ENCODE results near the gene POLR2C. TPM values are rescaled to one million over a fixed set of nuclear protein-coding genes. Genes with fewer than 3 reads are reported as not detected.

Gene POLR2C
- total RNA-seq (2014; rRNA removed; shearing (Covaris generic)) = 98.1 and 101 TPM in 2 replicates
- total RNA-seq (2022) = 51.3 and 52.3 TPM in 2 replicates
- percentile 70 among the genes with signal in this experiment for Bru-seq, nascent RNA
- percentile 67 among the genes with signal in this experiment for BruChase-seq, experiment 1, labeled RNA remaining after a 6-hour chase
- BruChase-seq, experiment 2, labeled RNA remaining after a 2-hour chase = percentile 72 among the genes with signal in this experiment
- long read RNA-seq, transcript POLR2C-201 (9 exons, 2,057 nt) = major isoform, 52 of 63 reads
- long read RNA-seq, partial matches to known transcripts = 2 of 63 reads
- long read RNA-seq, other reads (novel, unspliced or antisense) = 9 of 63 reads

DNA sequence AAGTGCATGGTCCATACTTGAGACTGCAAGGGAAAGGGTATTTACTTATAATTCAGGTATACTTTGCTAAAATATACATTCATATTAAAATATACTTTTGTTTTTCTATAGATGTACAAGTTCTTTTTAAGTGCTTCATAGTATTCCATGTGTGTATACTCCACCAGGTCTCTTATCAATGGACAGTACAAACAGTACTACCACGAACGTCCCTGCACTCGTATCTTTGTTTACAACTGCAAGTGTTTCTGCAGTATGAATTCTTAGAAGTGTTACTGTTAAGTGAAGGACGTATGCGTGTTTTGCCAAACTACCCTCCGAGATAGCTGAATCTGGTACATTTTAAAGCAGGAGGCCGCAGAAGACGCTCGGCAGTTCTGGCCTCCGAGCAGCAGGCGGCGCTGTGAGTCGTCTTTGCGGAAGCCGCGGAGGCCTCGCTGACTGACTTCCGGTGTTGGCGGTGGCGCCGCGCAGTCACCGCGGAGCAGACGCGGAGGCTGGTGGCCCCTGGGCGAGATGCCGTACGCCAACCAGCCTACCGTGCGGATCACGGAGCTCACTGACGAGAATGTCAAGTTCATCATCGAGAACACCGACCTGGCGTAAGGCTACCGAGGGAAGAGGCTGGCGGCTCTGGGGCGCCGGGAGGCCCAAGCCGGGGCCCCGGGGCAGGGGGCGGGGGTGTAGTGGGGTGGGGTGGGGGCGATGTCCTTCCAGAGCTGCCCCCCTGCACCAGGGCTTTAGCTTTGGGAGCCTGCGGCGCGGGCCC lies at the start of gene POLR2C:
Gene POLR2C, plus strand, starts transcription at position 471 of the 769 bp plus-strand sequence. Its CDS starts 46 bp downstream, at position 517.
- peaks cover 9% of the 10 kb centered on the region for H3K4me1 ChIP-seq (ENCODE audit: insufficient read depth, low read length, poor library complexity, severe bottlenecking)
- H3K27ac ChIP-seq (ENCODE audit: low read depth, low read length, poor library complexity, severe bottlenecking) = no peak within 1 kb of the TSS
- H4K20me1 ChIP-seq (ENCODE audit: insufficient read depth, low read length) = no peaks in the 10 kb centered on the region
- intact Hi-C loops (cut with micrococcal nuclease; ENCODE audit: unreplicated experiment) = loop anchor here (5.0 kb wide), 1 partner anchor 75 kb away; the partner anchor contains the start of gene CCDC102A
- H2AFZ ChIP-seq (ENCODE audit: low read length) = peak within 1 kb of the TSS; percentile 51; the same call in 1 of the 2 replicates
- POLR2A ChIA-PET = interaction anchor here (0.6 to 1.4 kb wide), 11 partner anchors 9 to 692 kb away, joined by 3 to 9 read pairs (median 3); partner anchors contain the start of genes CIAPIN1 and COQ9
- TF ChIP-seq, protein P1, sequence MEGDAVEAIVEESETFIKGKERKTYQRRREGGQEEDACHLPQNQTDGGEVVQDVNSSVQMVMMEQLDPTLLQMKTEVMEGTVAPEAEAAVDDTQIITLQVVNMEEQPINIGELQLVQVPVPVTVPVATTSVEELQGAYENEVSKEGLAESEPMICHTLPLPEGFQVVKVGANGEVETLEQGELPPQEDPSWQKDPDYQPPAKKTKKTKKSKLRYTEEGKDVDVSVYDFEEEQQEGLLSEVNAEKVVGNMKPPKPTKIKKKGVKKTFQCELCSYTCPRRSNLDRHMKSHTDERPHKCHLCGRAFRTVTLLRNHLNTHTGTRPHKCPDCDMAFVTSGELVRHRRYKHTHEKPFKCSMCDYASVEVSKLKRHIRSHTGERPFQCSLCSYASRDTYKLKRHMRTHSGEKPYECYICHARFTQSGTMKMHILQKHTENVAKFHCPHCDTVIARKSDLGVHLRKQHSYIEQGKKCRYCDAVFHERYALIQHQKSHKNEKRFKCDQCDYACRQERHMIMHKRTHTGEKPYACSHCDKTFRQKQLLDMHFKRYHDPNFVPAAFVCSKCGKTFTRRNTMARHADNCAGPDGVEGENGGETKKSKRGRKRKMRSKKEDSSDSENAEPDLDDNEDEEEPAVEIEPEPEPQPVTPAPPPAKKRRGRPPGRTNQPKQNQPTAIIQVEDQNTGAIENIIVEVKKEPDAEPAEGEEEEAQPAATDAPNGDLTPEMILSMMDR (conservative IDR thresholded peaks at IDR 0.05; ENCODE audit: low read length) = peak; percentile 90
- no peak for TF ChIP-seq EZH2phosphoT487 (IDR thresholded peaks at IDR 0.05; ENCODE audit: borderline replicate concordance, low read depth, low read length)
- H3K4me2 ChIP-seq (ENCODE audit: low read length) = peak within 1 kb of the TSS; percentile 97
- CTCF ChIA-PET (ENCODE audit: unreplicated experiment) = interaction anchor here (1.0 to 1.1 kb wide), 3 partner anchors 11 to 49 kb away, joined by 3 to 5 read pairs (median 4); partner anchors contain the start of genes CIAPIN1 and COQ9
- BruUV-seq (replicated peaks) = no TSS peak
- H3K9me3 ChIP-seq (ENCODE audit: low read length) = no peaks in the 10 kb centered on the region
- H3K79me2 ChIP-seq (ENCODE audit: insufficient read depth, low read depth, low read length) = peaks cover 14% of the 10 kb centered on the region
- DNase-seq (ENCODE audit: low spot score) = peak; percentile 94
- peak within 1 kb of the TSS; percentile 97 for H3K4me3 ChIP-seq (ENCODE audit: low read depth, low read length, poor library complexity, severe bottlenecking)
- no peaks in the 10 kb centered on the region for H3K9me2 ChIP-seq (ENCODE audit: insufficient read depth, low read length)
- H3K36me3 ChIP-seq (ENCODE audit: insufficient read depth, low read length) = peaks cover 54% of the 10 kb centered on the region

DNA sequence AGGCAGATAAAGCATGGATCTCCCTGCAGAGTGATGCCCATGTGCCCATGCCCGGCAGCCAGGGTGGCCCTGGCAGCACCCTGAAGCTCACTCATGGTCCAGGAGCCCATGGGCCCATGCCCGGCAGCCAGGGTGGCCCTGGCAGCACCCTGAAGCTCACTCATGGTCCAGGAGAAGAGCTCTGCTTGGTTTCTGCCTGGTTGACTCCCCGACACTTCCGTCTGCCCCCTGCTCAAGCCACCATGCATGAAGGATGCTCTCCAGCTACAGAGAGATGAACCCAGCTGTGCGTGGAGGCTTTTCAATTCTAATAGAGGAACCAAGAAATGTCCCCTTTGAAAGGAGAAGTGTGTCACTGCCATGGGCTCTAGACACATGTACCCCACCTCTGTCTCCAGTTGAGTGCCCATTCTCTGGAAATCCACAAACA lies 49.2 kb upstream of the POLR2C start:
- H4K20me1 ChIP-seq (ENCODE audit: insufficient read depth, low read length) = no peaks in the 10 kb centered on the region
- H3K4me3 ChIP-seq (ENCODE audit: low read depth, low read length, poor library complexity, severe bottlenecking) = peak overlapping the region; percentile 0
- intact Hi-C loops (cut with micrococcal nuclease; ENCODE audit: unreplicated experiment) = loop anchor here (1.0 to 10.0 kb wide), 3 partner anchors 113 to 231 kb away; partner anchors contain the start of genes PSME3IP1 and RSPRY1
- BruUV-seq (replicated peaks) = no TSS peak
- no peaks in the 10 kb centered on the region for H3K9me2 ChIP-seq (ENCODE audit: insufficient read depth, low read length)
- ChIA-PET POLR2A (interaction anchor here (0.5 to 1.3 kb wide), 6 partner anchors 9 to 114 kb away, joined by 3 to 5 read pairs (median 3); partner anchors contain the start of genes CIAPIN1 and COQ9), CTCF (ENCODE audit: unreplicated experiment) (interaction anchor here (0.6 to 1.2 kb wide), 4 partner anchors 24 to 200 kb away, joined by 3 to 6 read pairs (median 4); partner anchors contain the start of gene POLR2C)
- H3K27ac ChIP-seq (ENCODE audit: low read depth, low read length, poor library complexity, severe bottlenecking) = peak overlapping the region; percentile 69
- no peaks in the 10 kb centered on the region for H3K36me3 ChIP-seq (ENCODE audit: insufficient read depth, low read length)
- H2AFZ ChIP-seq (ENCODE audit: low read length) = peak overlapping the region; percentile 68; the same call in 1 of the 2 replicates
- TF ChIP-seq, protein P1 (conservative IDR thresholded peaks at IDR 0.05; ENCODE audit: low read length) = no peak
- TF ChIP-seq EZH2phosphoT487 (IDR thresholded peaks at IDR 0.05; ENCODE audit: borderline replicate concordance, low read depth, low read length) = no peak
- no peaks in the 10 kb centered on the region for H3K9me3 ChIP-seq (ENCODE audit: low read length)
- H3K79me2 ChIP-seq (ENCODE audit: insufficient read depth, low read depth, low read length) = no peaks in the 10 kb centered on the region
- H3K4me2 ChIP-seq (ENCODE audit: low read length) = peak overlapping the region; percentile 63
- peaks cover 31% of the 10 kb centered on the region for H3K4me1 ChIP-seq (ENCODE audit: insufficient read depth, low read length, poor library complexity, severe bottlenecking)
- peak; percentile 94 for DNase-seq (ENCODE audit: low spot score)

All from OCI-LY7 (cell line).